ENCODE results near the gene NTRK3.

- no peak for TF ChIP-seq CTCF (IDR thresholded peaks at IDR 0.05; ENCODE audit: low read depth, low read length)
- no peak for TF ChIP-seq EZH2phosphoT487 (IDR thresholded peaks at IDR 0.05; ENCODE audit: low read depth)
Measured at GRCh38 chr15:88247914-88248313, 8.6 kb downstream of the NTRK3 start.
